B cell (primary cell): ENCODE data around the gene GCA. TPM values are rescaled to one million over a fixed set of nuclear protein-coding genes. Genes with fewer than 3 reads are reported as not detected.
A peak's percentile ranks its signal among the peaks of the same experiment; 100 is the strongest.

Source experiments
- ATAC-seq: fragments of 200-7000 bp; cut with Tn5 transposase; one replicate; pipeline ENCODE4 v1.10.0; 2021; ENCODE audit warnings: low read depth, mild to moderate bottlenecking, moderate number of reproducible peaks, moderate library complexity
- CTCF ChIA-PET: fragments of 350-600 bp; sonication (Branson Sonifier 250); formaldehyde crosslinking; loops from one replicate; lab custom pipeline; 2021; ENCODE audit warnings: antibody characterized with exemption, inconsistent platforms; lab: Charles Lee
- POLR2A ChIA-PET: fragments of 350-600 bp; sonication (Branson Sonifier 250); formaldehyde crosslinking; loops from one replicate; lab custom pipeline; 2021; ENCODE audit warnings: antibody characterized with exemption; lab: Charles Lee
- DNase-seq: peaks from one replicate; pipeline ENCODE4 v3.0.0; 2013
- H2AFZ ChIP-seq: 2 replicates; pipeline ENCODE4 v1.6.1; 2012; ENCODE audit warnings: mild to moderate bottlenecking, low read depth, low read length; ENCODE audit not compliant: insufficient read depth, poor library complexity, severe bottlenecking
- H3K27ac ChIP-seq, 2 donors: 1 replicate in 1 of 2; 2 replicates in 1 of 2; pipeline ENCODE4 v1.5.1; 2012 to 2013; ENCODE audit warnings: low read length in 2 of 2, mild to moderate bottlenecking in 2 of 2, moderate library complexity in 1 of 2
- H3K27me3 ChIP-seq, 4 experiments: fragments of 200-600 bp in 1 of 4; sonication (generic) in 1 of 4; replicated peaks in 1 of 4; 1 replicate in 2 of 4; 2 replicates in 2 of 4; pipeline versions ENCODE4 v1.6.1 to v1.7.0; 2013 to 2016; ENCODE audit warnings: low read length in 3 of 4, mild to moderate bottlenecking in 2 of 4, mixed read lengths in 1 of 4, moderate library complexity in 1 of 4; ENCODE audit not compliant: insufficient read depth in 4 of 4, control insufficient read depth in 3 of 4; ENCODE audit errors: control extremely low read depth in 1 of 4
- H3K36me3 ChIP-seq, 2 experiments: replicated peaks in 1 of 2; 1 replicate in 1 of 2; 2 replicates in 1 of 2; pipeline versions ENCODE4 v1.6.1 to v1.7.1; 2013; ENCODE audit warnings: low read length in 1 of 2; ENCODE audit not compliant: insufficient read depth in 2 of 2, control insufficient read depth in 1 of 2; ENCODE audit errors: control extremely low read depth in 1 of 2, extremely low read depth in 1 of 2
- H3K4me1 ChIP-seq, 2 donors: fragments of 200-600 bp in 1 of 2; sonication (generic) in 1 of 2; 1 replicate in 1 of 2; 2 replicates in 1 of 2; pipeline versions ENCODE4 v1.5.1 to v1.6.1; 2013 to 2017; ENCODE audit warnings: low read length in 2 of 2; ENCODE audit not compliant: control insufficient read depth in 2 of 2, insufficient read depth in 2 of 2
- H3K4me2 ChIP-seq: replicated peaks from 2 replicates; pipeline ENCODE3; 2012; ENCODE audit warnings: mild to moderate bottlenecking, low read depth, low read length; ENCODE audit not compliant: poor library complexity, severe bottlenecking
- H3K4me3 ChIP-seq, 5 experiments: fragments of 200-600 bp in 1 of 5; sonication (generic) in 1 of 5; 1 replicate in 3 of 5; 2 replicates in 2 of 5; pipeline versions ENCODE4 v1.5.1 to v1.7.0; 2011 to 2016; ENCODE audit warnings: low read length in 4 of 5, mild to moderate bottlenecking in 4 of 5, low read depth in 2 of 5, control low read depth in 1 of 5, moderate library complexity in 1 of 5; ENCODE audit not compliant: insufficient read depth in 1 of 5; ENCODE audit errors: control extremely low read depth in 1 of 5, extremely low read depth in 1 of 5
- H3K79me2 ChIP-seq: fragments of 200-600 bp; sonication (generic); one replicate; pipeline ENCODE4 v1.6.0; 2016; ENCODE audit warnings: low read length; ENCODE audit not compliant: control insufficient read depth, insufficient read depth
- H3K9ac ChIP-seq: fragments of 200-600 bp; sonication (generic); 2 replicates; pipeline ENCODE4 v1.6.1; 2017; ENCODE audit warnings: mild to moderate bottlenecking, low read length, moderate library complexity
- H3K9me3 ChIP-seq, 3 donors: one replicate each; pipeline versions ENCODE4 v1.6.1 to v1.7.1; 2013; ENCODE audit warnings: low read length in 2 of 3; ENCODE audit not compliant: control insufficient read depth in 2 of 3, insufficient read depth in 1 of 3; ENCODE audit errors: control extremely low read depth in 1 of 3
- H4K20me1 ChIP-seq: 2 replicates; pipeline ENCODE4 v1.6.0; 2012; ENCODE audit warnings: mild to moderate bottlenecking, low read length; ENCODE audit not compliant: insufficient read depth, control insufficient read depth, poor library complexity, severe bottlenecking
- H3K27ac Mint-ChIP-seq: one replicate; pipeline ENCODE4 v1.8.0; 2021; ENCODE audit warnings: mixed read lengths
- H3K27me3 Mint-ChIP-seq: one replicate; pipeline ENCODE4 v1.8.0; 2021; ENCODE audit warnings: mixed read lengths
- H3K4me1 Mint-ChIP-seq: one replicate; pipeline ENCODE4 v1.8.0; 2021; ENCODE audit warnings: mixed read lengths
- H3K4me3 Mint-ChIP-seq: one replicate; pipeline ENCODE4 v1.8.0; 2021; ENCODE audit warnings: mixed read lengths
- H3K9me3 Mint-ChIP-seq: one replicate; pipeline ENCODE4 v1.8.0; 2022; ENCODE audit warnings: mixed read lengths; ENCODE audit not compliant: insufficient read depth
- EZH2 ChIP-seq: IDR thresholded peaks from 2 replicates; pipeline ENCODE4 v1.6.1; 2012; ENCODE audit warnings: borderline replicate concordance, low read depth, mild to moderate bottlenecking, moderate library complexity, low read length; ENCODE audit not compliant: insufficient read depth, poor library complexity, severe bottlenecking
- WGBS: methylation state at CpG from one replicate; pipeline ENCODE4 v1.1.5; 2013; ENCODE audit warnings: missing lambda C conversion rate; ENCODE audit not compliant: insufficient coverage; 5-methylcytosine and 5-hydroxymethylcytosine counted together
- intact Hi-C: fragments of 100-400 bp; cut with micrococcal nuclease; formaldehyde crosslinking; loops from one replicate; pipeline ENCODE4 v1.10.0; 2022
- polyA minus RNA-seq: library from RNA; depleted of rRNA, polyadenylated mRNA; stranded (reverse); fragments of >200 nt; gene quantifications from 2 replicates; pipeline ENCODE4 v1.2.3, GENCODE V29; 2012
- polyA plus RNA-seq: library from polyadenylated mRNA; depleted of rRNA; stranded (reverse); fragments of >200 nt; gene quantifications from 2 replicates; pipeline ENCODE4 v1.2.3, GENCODE V29; 2012
- total RNA-seq, 2 donors: library from RNA; stranded (reverse); fragments of 120-200 nt in 1 of 2; gene quantifications; 1 replicate in 1 of 2; 2 replicates in 1 of 2; pipeline versions ENCODE4 v1.2.3 to v1.2.4, GENCODE V29; 2013 to 2022
- TF ChIP-seq, protein P1 (sequence below): fragments of 200-600 bp; IDR thresholded peaks from one replicate; pipeline ENCODE4 v1.8.0; 2022; ENCODE audit warnings: antibody characterized with exemption, mild to moderate bottlenecking

GCA gene, protein sequence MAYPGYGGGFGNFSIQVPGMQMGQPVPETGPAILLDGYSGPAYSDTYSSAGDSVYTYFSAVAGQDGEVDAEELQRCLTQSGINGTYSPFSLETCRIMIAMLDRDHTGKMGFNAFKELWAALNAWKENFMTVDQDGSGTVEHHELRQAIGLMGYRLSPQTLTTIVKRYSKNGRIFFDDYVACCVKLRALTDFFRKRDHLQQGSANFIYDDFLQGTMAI
- total RNA-seq, result 31.6 and 33.0 TPM in 2 replicates
- 57.5 TPM for total RNA-seq (2013)
- 17.9 and 24.0 TPM in 2 replicates for polyA plus RNA-seq
- polyA minus RNA-seq, result 39.7 and 43.7 TPM in 2 replicates

DNA sequence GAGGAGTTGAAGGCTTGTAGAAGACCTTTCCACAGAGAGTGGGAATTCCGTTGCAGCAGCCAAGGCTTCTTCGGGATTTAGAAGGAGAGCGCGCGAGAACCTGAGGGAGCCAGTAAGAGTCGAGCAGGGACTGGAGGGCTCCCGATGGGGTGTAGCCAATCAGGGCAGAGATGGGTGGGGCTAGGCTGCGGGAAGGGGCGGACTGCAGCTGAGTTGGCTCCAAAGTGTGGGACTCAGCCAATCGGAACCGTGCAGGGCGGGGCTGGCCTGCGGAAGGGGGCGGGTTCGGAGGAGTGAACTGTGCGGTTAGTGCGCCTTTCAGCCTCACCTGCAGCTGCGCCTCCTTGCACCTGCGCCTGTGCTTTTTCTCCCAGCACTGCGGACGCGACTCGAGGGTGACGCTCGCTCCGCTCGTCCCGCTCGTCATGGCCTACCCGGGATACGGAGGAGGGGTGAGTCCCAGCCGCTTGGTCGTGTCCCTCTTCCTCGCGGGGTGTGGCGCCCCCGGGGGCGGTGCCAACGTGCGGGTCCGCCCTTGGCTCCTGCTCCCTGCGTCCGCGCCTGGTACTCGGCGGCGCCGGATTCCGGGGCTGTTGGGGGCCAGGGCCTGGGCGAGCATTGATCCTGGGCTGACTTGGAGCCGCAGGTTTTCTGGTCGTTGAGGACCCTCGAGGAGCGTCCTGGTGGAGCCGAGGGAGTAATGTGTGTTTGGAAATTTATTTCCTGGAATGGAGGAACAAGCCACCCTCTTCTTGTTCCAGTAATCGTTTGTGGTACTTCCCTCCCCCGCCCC, at the start of gene GCA:
TSS of gene GCA (plus strand) at position 309 of the 793 bp plus-strand sequence. CDS start at position 426, 117 bp downstream.
- intact Hi-C loops, result loop anchor here (1.0 to 10.0 kb wide), 3 partner anchors 26 to 1939 kb away; partner anchors contain the start of genes IFIH1 and TANK
- TF ChIP-seq, protein P1, sequence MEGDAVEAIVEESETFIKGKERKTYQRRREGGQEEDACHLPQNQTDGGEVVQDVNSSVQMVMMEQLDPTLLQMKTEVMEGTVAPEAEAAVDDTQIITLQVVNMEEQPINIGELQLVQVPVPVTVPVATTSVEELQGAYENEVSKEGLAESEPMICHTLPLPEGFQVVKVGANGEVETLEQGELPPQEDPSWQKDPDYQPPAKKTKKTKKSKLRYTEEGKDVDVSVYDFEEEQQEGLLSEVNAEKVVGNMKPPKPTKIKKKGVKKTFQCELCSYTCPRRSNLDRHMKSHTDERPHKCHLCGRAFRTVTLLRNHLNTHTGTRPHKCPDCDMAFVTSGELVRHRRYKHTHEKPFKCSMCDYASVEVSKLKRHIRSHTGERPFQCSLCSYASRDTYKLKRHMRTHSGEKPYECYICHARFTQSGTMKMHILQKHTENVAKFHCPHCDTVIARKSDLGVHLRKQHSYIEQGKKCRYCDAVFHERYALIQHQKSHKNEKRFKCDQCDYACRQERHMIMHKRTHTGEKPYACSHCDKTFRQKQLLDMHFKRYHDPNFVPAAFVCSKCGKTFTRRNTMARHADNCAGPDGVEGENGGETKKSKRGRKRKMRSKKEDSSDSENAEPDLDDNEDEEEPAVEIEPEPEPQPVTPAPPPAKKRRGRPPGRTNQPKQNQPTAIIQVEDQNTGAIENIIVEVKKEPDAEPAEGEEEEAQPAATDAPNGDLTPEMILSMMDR, result no peak
- TF ChIP-seq EZH2, result no peak
- under 1% methylated on average over 54 of the region's 57 CpGs for WGBS
- ATAC-seq, result peak; percentile 98
- Histone ChIP-seq H3K9ac (peak within 1 kb of the TSS; percentile 80), H3K36me3 (peaks cover 0 to 4% of the 10 kb centered on the region in 2 experiments), H3K27me3 (no peaks in the 10 kb centered on the region), H3K4me3 (peak within 1 kb of the TSS; percentile 62 to 93 (median 89)), H3K79me2 (peaks cover 27% of the 10 kb centered on the region), H2AFZ (peak within 1 kb of the TSS; percentile 82), H4K20me1 (no peaks in the 10 kb centered on the region), H3K4me1 (peaks cover 11 to 16% of the 10 kb centered on the region in 2 donors), H3K9me3 (no peaks in the 10 kb centered on the region), H3K4me2 (peak within 1 kb of the TSS; percentile 78), H3K27ac (peak within 1 kb of the TSS; percentile 80 to 86)
- Mint-ChIP-seq H3K27me3 (no peaks in the 10 kb centered on the region), H3K4me1 (peaks cover 19% of the 10 kb centered on the region), H3K9me3 (no peaks in the 10 kb centered on the region), H3K27ac (peak within 1 kb of the TSS; percentile 90), H3K4me3 (peak within 1 kb of the TSS; percentile 91)
- ChIA-PET POLR2A (interaction anchor here (0.5 to 1.3 kb wide), 2 partner anchors 25 to 1036 kb away, joined by 3 to 11 read pairs; partner anchors contain the start of genes IFIH1 and PSMD14), CTCF (interaction anchor here (1.0 to 2.5 kb wide), 6 partner anchors 9 to 46 kb away, joined by 4 to 20 read pairs (median 6); partner anchors contain the start of gene IFIH1)
- peak; percentile 98 for DNase-seq
